KG1 (cell line): ENCODE results near the gene GUCY1A1.

Experiments used
- DNase-seq: peaks from one replicate; lab custom pipeline; 2025; lab: John Stamatoyannopoulos, UW

Gene GUCY1A1

DNA sequence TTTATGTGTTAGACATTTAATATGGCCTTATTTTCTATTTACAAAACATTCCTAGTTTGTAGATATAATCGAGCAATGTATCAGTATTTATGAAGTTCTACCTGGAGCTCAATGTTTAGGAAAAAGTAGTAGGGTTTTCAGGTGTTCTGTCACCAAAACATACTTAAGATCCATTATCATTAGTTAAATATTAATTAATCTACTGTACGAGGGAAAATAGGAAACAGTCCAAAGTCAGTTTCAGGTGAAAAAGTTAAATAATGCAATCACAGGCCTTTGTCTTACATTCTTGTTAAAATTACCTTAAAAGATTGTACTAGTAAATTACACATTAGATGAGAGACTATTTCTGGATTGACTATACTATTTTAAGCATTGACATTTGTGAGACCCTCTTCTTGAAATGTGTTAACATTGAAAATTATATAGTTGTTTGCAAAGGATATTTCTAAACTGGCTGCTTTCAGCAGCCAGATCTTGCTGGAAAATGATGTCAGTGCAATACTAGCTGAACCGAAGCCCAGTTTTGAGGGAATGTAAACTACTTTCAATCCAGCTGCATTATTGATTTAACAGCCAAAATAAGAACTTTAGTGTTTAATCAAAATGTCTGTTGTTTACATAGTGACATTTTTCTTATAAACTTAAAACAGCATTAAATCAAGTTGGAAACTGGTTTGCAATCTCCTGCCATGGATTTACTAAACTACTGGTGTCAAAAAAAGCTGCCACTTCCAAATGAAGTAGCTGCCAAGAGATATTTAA is 111.5 kb downstream of the GUCY1A1 start:
- DNase-seq = no peak

DNA sequence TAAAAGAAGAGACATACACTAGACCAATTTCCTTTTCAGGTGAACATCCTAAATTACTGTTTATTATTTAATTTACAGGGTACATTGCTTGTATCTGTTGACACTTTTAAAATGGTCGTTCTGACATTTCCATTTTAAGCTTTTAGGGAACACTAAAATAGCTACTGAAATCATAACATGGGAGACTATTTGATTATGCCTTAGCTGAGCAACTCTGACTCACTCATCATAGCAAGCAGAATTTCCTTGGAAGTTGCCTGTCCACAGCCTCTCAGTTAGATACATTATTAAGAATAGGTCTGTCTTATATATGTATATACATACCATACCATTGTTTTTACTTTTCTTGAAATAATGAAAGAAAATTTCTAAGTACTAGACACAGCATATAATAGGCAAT is 114.1 kb downstream of the GUCY1A1 start:
- no peak for DNase-seq

DNA sequence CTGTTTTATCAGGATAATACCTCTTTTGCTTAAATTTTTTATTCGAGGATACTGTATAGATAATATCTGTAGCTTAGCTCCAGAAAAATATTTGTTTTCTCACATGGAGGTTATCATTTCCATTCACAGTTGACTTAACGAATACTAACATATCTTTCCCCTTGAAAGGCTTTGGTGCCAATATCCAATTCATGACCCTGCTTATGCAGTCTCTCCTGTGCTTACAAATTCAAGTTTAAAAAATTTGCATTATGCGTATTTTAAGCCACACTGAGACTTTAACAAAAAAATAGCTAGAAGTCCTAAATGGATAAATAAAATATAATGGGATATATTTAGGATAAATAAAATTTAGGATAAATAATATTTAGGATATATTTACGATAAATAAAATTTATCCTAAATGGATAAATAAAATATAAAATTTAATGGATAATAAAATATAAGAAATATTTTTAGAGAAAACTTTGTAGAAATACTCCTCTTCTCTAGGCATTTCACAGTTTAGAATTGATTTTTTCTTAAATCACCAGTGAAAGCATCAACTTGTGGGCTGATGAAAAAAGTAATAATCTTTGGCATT is 114.7 kb downstream of the GUCY1A1 start:
- DNase-seq = no peak
